ENCODE measurements around the gene SETD7.

The SETD7 gene

DNA sequence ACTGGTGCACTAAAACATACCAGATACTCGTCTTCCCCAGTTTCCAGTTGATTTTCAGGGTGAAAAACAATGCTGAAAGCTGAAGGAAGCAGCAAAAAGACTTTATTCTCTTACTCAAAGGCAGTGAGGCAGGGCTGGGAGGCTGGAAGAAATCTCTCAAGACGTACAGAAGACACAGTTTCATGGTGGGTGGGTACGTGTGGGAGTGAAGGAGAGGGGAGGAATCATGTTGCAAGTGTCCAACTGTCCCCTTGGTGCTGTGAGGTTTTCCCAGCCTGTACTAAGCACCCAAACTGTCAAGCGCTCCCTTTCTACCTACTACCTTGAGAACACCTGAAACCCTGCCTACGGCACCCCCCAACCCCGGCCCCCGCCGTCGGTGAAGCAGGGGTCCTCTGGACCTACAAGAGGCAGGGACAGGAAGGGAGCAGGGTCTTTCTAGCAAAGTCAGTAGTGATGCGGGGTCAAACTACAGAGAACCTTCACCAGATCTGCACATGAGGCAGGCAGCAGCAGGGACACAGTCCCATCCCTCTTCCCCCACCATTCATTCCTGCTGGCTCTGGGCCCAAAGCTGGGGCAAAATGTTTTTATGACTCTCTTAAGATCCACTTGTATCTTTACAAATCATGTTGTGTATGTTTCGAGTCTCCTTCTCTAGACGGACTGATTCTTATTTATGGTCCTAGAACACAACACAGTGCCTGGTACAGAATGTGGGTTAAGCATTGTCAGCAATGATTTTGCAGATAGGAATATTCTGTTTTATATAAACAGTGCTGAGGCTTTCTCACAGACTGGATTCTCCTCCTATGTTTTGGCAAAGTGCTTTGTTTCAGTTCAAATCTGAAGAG is 2.4 kb upstream of the SETD7 start:
- H3K27ac Mint-ChIP-seq = peak overlapping the region; percentile 96 to 99
- peak overlapping the region; percentile 93 to 97 for H3K4me3 Mint-ChIP-seq
- DNase-seq (no peak), ATAC-seq (no peak)
- peaks cover 65% of the 10 kb centered on the region for H3K4me1 Mint-ChIP-seq
- no peaks in the 10 kb centered on the region for H3K9me3 Mint-ChIP-seq
- no peaks in the 10 kb centered on the region for H3K27me3 Mint-ChIP-seq

DNA sequence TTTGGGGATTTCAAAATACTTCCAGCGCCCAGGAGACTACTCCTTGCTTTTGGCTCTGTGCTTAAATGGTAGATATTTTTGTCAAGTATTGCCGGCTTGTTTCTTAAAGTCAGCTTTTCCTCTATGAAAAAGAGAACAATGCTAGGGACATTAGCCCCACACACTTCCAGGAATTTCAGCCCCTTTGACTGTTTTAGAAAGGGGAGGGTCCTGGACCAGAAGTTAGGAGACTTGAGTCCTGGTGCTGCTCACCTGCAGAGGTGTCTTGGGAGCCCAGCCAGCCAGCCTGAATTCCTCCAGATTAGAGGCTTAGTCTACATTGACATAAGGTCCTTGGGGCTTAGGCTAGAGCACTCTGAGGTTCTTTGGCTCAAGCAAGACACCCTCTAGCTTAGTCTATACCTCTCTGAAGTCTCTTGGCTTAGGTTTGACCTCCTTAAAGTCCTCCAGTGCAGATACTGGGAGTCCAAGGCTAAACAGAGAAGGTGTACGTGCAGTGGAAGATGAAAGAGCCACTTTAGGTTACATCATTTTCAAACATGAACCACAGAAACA is 1.6 kb upstream of the SETD7 start:
- Mint-ChIP-seq H3K27ac (peak overlapping the region; percentile 96 to 99), H3K9me3 (no peaks in the 10 kb centered on the region), H3K4me3 (peak overlapping the region; percentile 93 to 97), H3K4me1 (peaks cover 72% of the 10 kb centered on the region), H3K27me3 (no peaks in the 10 kb centered on the region)
- ATAC-seq = peak; percentile 1
- DNase-seq = peak; percentile 19 to 24

DNA sequence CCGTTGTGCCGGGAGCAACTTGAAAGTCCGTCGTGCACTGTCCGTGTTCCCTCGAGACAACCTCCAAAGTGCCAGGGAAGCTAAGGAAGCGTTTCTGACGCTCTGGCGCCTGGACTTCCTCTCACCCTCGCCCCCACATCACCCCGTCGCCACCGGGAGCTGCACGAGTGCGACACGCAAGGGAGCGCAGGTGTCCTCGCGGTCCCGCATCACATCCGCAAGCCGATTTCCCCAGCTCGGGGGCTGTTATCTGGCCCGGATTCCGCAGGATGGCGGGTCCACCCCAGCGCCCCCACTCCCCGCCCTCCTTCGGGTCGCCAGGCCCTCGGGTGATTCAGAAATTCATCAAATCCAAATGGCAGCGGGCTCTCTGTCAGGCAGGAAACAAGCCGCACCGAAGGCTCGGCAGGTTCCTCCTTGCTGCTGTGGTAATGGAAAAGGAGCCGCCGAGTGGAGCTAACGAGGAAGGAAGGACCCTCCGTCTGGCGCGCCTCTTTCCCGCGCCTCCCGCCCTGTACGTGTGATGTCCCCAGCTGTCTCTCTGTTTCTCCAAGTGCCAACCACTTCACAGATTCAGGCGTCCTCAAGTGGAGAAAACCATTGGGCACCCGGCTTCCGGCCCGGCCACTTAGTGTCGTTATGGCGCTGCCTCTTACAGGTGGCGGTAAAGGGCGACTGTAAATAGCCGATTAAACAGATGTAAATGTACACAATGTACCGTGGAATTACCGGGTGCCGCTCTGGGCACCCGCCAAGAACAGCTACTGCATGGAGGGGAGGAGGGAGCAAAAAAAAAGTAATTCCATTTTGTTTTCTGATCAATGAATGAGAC is 921 bp upstream of the SETD7 start:
- Mint-ChIP-seq H3K4me3 (peak overlapping the region; percentile 93 to 97), H3K4me1 (peaks cover 71% of the 10 kb centered on the region), H3K9me3 (no peaks in the 10 kb centered on the region), H3K27ac (peak overlapping the region; percentile 96 to 99), H3K27me3 (no peaks in the 10 kb centered on the region)
- ATAC-seq (peak; percentile 57), DNase-seq (peak; percentile 62 to 69)

DNA sequence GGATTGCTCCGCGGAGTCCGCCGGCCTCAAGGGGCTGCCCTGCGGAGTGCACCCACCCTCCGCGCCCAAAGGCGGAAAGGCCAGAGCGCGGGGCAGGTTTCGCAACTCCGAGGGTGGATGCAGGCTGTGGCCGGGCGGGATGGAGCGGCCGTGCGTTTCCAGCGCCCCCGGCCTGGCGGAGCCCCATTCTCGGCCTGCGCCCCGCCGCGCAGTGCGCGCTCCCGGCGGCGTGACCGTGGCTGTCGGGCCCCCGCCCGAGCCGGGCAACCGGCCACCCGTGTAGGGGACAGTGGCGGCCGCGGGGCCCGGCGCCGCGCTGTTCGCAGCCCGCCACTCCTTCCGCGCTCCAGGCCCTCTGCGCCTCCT is 331 bp downstream of the SETD7 start:
- Mint-ChIP-seq H3K4me1 (peaks cover 64% of the 10 kb centered on the region), H3K27me3 (no peaks in the 10 kb centered on the region), H3K9me3 (no peaks in the 10 kb centered on the region), H3K27ac (peak overlapping the region in 1 of 2 donors; percentile 99), H3K4me3 (peak overlapping the region; percentile 93 to 97)
- no peak for DNase-seq
- ATAC-seq = peak; percentile 23

DNA sequence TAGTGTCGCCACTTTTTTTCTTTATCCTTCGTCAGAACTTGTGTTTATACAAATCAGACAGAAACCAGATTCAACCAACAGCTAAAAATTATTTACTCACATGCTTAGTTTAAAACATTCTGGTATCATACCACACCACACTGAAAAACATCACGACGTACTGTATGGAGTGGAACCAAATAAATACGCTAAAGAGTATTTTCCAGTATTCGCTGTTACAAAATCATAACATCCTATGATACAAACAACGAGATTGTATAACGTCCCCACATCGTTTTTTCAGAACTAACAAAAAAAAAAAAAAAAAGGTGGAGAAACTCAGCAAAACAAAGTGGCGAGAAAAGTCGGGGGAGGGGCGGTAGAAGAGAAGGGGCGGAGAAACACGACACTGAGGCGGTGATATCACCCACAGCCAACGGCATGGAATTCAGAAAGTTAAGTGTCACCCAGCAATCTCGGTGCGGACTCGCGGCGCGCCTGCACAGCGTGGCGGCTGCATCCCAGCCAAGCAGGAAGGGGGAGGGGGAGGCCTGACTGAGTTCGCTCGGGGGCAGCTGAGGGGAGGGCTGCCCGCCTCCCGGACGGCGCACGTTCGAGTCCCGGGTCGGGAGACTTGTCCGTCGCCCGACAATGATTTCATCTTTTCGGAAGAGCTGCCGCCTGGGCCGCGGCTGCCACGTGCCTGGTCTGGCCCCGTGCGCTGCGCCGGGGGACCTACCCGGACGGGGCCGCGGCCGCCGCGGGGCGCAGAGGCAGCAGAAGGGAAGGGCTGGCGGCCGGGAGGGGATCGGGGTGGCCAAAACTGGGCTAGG is 920 bp downstream of the SETD7 start:
- peak; percentile 63 for ATAC-seq
- H3K27me3 Mint-ChIP-seq = no peaks in the 10 kb centered on the region
- no peaks in the 10 kb centered on the region for H3K9me3 Mint-ChIP-seq
- peaks cover 58% of the 10 kb centered on the region for H3K4me1 Mint-ChIP-seq
- H3K4me3 Mint-ChIP-seq = peak overlapping the region; percentile 91 to 95
- peak; percentile 70 to 82 for DNase-seq
- peak overlapping the region; percentile 98 to 99 for H3K27ac Mint-ChIP-seq

DNA sequence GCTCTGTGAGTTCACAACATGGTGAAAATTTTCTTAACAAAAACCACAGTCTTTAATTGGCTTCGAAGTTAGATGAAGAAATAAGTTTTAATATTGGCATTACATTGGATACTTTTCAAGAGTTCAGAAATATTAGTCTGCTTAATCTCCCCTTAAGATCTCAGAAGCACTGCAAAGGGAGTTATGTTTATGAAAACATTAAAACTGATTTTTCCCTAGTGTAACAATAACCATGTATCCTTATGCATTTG is 1.5 kb downstream of the SETD7 start:
- Mint-ChIP-seq H3K4me1 (peaks cover 53% of the 10 kb centered on the region), H3K4me3 (peak overlapping the region; percentile 91 to 95), H3K9me3 (no peaks in the 10 kb centered on the region), H3K27me3 (no peaks in the 10 kb centered on the region), H3K27ac (peak overlapping the region; percentile 98 to 99)
- DNase-seq = no peak
- no peak for ATAC-seq

DNA sequence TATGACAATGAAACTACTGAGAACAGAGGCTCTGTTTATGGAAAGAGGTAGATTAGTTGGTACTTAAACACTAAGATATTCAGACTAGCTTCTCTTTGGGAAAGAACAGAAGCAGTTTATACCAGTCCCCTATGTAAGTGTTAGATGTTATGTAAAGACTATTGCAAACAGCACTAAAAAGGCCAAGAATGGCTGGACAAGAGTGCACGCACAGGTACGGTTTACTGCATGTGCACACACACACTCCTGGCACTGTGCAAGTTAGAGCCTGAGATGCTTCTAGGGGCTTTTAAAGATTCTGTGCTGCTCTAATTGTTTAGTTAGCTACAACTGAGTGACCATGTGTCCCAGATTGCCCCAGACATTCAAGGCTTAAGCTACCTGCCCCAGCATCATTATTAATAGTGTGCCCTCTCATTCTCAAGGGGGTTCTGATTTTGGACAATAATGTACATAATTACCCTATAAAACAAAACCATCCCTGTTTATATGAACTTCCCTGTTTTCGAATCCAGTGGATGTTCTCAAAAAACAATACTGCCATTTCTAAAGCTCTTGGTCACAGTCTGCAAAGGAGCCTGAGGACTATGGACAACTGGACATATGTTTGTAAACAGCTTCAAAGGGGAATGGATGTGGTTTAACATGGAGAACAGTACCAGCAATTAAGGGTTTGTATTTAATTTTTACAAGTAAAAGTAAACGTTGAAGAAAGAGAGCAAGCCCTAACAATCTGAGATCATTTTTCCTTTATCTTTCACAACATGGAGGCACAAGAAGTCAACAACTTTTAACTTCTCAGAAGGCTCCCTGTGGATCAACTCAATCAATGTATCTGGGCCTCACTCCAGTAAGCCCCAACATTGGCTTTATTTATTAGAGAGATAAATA is 2.0 kb downstream of the SETD7 start:
- H3K27ac Mint-ChIP-seq = no peak overlapping the region
- peaks cover 47% of the 10 kb centered on the region for H3K4me1 Mint-ChIP-seq
- ATAC-seq (no peak), DNase-seq (no peak)
- peak overlapping the region; percentile 91 to 95 for H3K4me3 Mint-ChIP-seq
- no peaks in the 10 kb centered on the region for H3K9me3 Mint-ChIP-seq
- H3K27me3 Mint-ChIP-seq = no peaks in the 10 kb centered on the region

DNA sequence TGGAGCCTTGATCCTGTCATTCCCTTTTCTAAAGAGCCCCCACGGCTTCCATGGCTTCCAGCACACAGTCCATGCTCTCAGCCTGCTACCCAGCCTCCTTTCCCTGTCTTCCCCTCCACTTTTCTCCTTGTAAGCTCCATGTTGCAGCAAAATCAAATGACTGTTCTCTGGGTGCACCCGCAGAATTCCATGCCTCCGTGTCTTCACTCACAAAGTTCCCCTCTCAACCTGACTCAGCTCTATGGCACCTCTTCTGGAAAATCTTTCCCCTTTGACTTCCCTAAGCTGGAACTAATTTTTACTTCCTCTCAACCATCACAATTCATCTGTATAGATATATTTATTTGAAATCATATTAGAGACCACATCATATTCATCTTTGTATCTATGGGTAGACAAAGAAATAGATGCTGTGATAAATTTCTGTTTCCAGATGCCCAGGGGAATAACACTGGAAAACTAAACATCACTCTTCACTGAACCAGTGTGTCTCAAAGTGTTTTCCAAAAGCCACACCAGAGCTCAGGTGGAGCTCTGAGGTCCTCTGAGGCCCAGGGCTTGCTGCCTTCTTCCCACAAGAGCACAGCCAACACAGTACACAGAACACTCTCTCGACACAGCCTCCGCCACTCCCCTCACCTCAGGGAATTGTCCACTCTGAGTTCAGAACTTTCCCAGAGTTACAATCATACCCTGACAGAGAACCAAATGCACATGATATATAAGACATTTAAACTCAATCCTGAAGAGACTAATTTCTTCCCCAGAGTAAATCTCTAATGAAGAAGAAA is 3.3 kb downstream of the SETD7 start:
- no peak overlapping the region for H3K4me3 Mint-ChIP-seq
- peaks cover 34% of the 10 kb centered on the region for H3K4me1 Mint-ChIP-seq
- no peak for ATAC-seq
- no peaks in the 10 kb centered on the region for H3K9me3 Mint-ChIP-seq
- no peaks in the 10 kb centered on the region for H3K27me3 Mint-ChIP-seq
- no peak for DNase-seq
- peak overlapping the region in 1 of 2 donors; percentile 4 for H3K27ac Mint-ChIP-seq

DNA sequence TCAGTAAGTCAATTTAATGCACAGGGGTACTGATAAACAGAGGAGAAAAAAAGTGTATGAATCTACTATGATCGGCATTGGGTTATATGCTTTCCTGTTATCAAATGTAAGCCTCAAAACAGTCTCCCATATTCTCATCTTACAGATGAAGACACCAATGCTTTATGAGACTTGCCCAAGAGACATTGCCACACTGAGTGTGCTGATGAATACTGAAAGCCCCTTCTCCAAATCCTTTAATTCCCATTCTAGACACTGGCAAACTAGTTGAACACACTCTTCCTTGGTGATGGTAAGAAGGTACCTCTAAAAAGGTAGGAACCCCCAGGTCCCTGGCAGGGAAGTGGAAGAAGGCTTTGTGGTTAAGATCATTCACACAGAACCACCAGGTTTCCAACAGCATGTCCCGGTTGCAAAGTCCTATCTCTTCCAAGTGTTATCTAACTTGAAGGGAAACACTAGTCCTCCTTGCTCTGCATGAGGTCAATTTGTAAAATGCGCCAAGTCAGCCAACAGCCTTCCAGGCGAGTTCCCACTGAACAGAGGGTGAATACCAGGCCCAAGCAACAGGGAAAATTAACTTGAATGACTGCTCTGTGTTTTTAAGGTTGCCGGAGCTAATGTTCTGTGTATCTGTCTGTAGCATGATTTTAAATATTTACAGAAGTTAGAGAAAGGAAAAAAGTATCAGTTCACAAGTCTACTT is 5.1 kb downstream of the SETD7 start:
- no peak overlapping the region for H3K4me3 Mint-ChIP-seq
- DNase-seq = no peak
- peaks cover 25% of the 10 kb centered on the region for H3K4me1 Mint-ChIP-seq
- no peak for ATAC-seq
- H3K27ac Mint-ChIP-seq = no peak overlapping the region
- H3K27me3 Mint-ChIP-seq = no peaks in the 10 kb centered on the region
- no peaks in the 10 kb centered on the region for H3K9me3 Mint-ChIP-seq

DNA sequence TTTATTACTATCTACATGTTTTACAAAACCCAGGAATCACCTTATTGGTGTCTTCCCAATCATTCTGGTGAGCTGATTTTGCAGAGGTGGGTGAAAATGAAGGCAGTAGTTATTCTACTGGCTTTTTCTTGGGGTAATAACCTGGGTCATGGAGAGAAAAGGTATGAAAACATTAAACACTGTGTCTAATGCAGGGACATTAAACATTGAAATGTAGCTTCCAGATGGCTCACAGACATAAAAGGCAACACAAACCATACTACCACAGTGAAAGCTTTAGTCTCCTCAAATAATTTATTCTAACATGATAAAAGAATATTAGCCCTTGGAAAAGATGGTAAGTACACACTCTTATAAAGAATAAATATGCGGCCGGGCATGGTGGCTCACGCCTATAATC is 8.0 kb downstream of the SETD7 start:
- peaks cover 7% of the 10 kb centered on the region for H3K4me1 Mint-ChIP-seq
- ATAC-seq = no peak
- no peak overlapping the region for H3K4me3 Mint-ChIP-seq
- H3K9me3 Mint-ChIP-seq = no peaks in the 10 kb centered on the region
- no peak overlapping the region for H3K27ac Mint-ChIP-seq
- DNase-seq = no peak
- no peaks in the 10 kb centered on the region for H3K27me3 Mint-ChIP-seq

DNA sequence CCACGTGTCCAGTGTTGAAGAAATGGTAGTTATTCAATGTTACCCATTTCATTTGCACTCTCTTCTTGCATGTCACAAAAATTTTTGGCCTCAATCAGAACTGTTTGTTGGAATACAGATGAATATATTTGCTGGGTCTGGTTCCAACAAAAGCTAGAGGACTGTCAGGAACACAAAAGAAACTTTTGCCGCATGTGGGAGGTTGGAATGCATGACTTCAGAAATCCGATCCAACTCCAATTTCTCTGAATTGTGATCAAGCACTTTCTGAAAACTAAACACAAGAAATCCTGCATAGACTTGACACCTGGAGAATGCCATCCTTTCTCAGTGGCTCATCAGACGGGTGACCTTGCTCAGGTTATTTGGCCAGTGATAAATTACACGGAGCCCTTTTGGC is 15.4 kb downstream of the SETD7 start:
- Mint-ChIP-seq H3K4me3 (no peak overlapping the region), H3K27ac (no peak overlapping the region), H3K9me3 (no peaks in the 10 kb centered on the region), H3K27me3 (no peaks in the 10 kb centered on the region), H3K4me1 (no peaks in the 10 kb centered on the region)
- DNase-seq (no peak), ATAC-seq (no peak)

DNA sequence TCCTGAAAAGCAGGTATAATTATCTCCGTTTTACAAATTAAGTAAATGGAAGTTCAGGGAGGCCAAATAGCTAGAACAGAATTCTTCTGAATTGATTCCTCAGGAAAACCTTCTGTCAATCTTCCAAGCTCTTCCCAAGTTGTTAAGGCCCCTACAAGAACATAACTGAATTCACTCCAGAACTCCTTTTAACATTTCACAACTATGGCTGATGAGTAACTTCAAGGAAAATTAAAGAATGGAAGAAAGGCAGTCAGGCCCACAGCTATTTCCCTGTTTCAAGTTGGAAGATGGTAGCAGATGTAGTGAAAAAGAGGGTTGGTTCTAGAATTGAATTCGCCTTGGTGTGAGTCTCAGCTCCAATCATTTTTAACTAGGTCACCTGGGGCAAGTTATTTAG is 15.9 kb downstream of the SETD7 start:
- Mint-ChIP-seq H3K4me1 (no peaks in the 10 kb centered on the region), H3K27ac (no peak overlapping the region), H3K9me3 (no peaks in the 10 kb centered on the region), H3K27me3 (no peaks in the 10 kb centered on the region), H3K4me3 (no peak overlapping the region)
- no peak for ATAC-seq
- no peak for DNase-seq

DNA sequence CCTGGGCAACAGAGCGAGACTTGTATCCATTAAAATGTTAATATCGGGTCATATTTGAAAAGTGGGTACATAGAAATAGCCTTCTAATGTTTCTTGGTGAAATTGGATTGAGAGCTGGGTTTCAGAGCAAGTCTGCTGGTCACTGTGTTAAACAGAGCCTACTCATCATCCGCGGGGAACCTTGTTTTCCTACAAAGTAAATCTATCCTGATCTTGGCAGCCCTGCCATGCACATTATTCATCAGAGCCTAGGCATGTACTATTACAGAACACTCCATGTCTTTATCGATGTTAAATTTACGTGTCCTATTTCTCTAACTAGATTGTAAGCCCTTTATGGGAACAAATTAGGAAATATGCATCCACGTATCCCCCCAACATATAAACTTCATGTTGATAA is 18.7 kb downstream of the SETD7 start:
- Mint-ChIP-seq H3K4me3 (no peak overlapping the region), H3K27ac (no peak overlapping the region), H3K9me3 (no peaks in the 10 kb centered on the region), H3K27me3 (no peaks in the 10 kb centered on the region), H3K4me1 (no peaks in the 10 kb centered on the region)
- ATAC-seq (no peak), DNase-seq (no peak)

DNA sequence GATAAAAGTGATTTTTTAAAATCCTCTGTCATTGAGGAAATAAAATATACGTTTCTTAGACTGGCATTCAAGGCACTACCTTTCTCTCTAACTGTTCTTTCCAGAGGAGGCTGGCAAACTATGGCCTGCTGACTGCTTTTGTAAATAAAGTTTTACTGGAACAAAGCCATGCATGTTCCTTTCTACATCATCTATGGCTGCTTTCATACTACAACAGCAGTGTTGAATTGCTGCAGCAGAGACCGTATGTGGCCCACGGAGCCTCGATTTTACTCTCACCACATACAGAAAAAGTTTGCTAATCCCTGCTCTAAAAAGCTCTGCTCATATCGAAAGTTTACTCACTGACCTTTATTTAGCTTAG is 20.2 kb downstream of the SETD7 start:
- Mint-ChIP-seq H3K27ac (no peak overlapping the region), H3K27me3 (no peaks in the 10 kb centered on the region)

More for the DNA sequence above, 20.2 kb downstream of the SETD7 start:
- ATAC-seq = no peak
- Mint-ChIP-seq H3K4me1 (peaks cover 6% of the 10 kb centered on the region), H3K9me3 (no peaks in the 10 kb centered on the region), H3K4me3 (no peak overlapping the region)
- no peak for DNase-seq
